Astrocyte (in vitro differentiated cells and primary cell): ENCODE results near the gene ADRB1. TPM values are rescaled to one million over a fixed set of nuclear protein-coding genes. Genes with fewer than 3 reads are reported as not detected.

Source experiments
- DNase-seq: peaks from one replicate; pipeline ENCODE4 v3.0.0-alpha.2; 2010; ENCODE audit warnings: low read depth
- FAIRE-seq: peaks from 2 replicates; lab custom pipeline; 2011; peaks lifted over from hg19 to GRCh38; lab: Jason Lieb, UNC
- H2AFZ ChIP-seq: 2 replicates; pipeline ENCODE4 v1.6.0; 2012; ENCODE audit warnings: low read depth, low read length, inconsistent platforms
- H3K27ac ChIP-seq: 2 replicates; pipeline ENCODE4 v1.5.1; 2011; ENCODE audit warnings: low read depth, low read length, inconsistent platforms
- H3K27me3 ChIP-seq: 2 replicates; pipeline ENCODE4 v1.6.0; 2011; ENCODE audit warnings: low read length, inconsistent platforms; ENCODE audit not compliant: insufficient read depth
- H3K36me3 ChIP-seq: 2 replicates; pipeline ENCODE4 v1.5.1; 2011; ENCODE audit warnings: low read length, inconsistent platforms; ENCODE audit not compliant: insufficient read depth
- H3K4me1 ChIP-seq: 2 replicates; pipeline ENCODE4 v1.5.1; 2011; ENCODE audit warnings: low read length, inconsistent platforms; ENCODE audit not compliant: insufficient read depth
- H3K4me2 ChIP-seq: 2 replicates; pipeline ENCODE4 v1.6.0; 2012; ENCODE audit warnings: low read length, inconsistent platforms
- H3K4me3 ChIP-seq: 2 replicates; pipeline ENCODE4 v1.5.1; 2011; ENCODE audit warnings: low read depth, mild to moderate bottlenecking, low read length, inconsistent platforms; ENCODE audit not compliant: insufficient read depth
- H3K79me2 ChIP-seq: 2 replicates; pipeline ENCODE4 v1.6.0; 2012; ENCODE audit warnings: mild to moderate bottlenecking, low read length, inconsistent platforms; ENCODE audit not compliant: insufficient read depth
- H3K9ac ChIP-seq: 2 replicates; pipeline ENCODE4 v1.6.0; 2012; ENCODE audit warnings: mild to moderate bottlenecking, low read length, inconsistent platforms
- H3K9me3 ChIP-seq: 2 replicates; pipeline ENCODE4 v1.5.1; 2012; ENCODE audit warnings: low read depth, mild to moderate bottlenecking, low read length, inconsistent platforms; ENCODE audit not compliant: insufficient read depth
- H4K20me1 ChIP-seq: 2 replicates; pipeline ENCODE4 v1.6.0; 2012; ENCODE audit warnings: low read length, inconsistent platforms; ENCODE audit not compliant: insufficient read depth
- H3K27ac Mint-ChIP-seq: one replicate; pipeline ENCODE4 v1.8.0; 2021; ENCODE audit warnings: mild to moderate bottlenecking, mixed read lengths; ENCODE audit not compliant: unreplicated experiment
- H3K27me3 Mint-ChIP-seq: one replicate; pipeline ENCODE4 v1.8.0; 2021; ENCODE audit warnings: low read depth, mixed read lengths; ENCODE audit not compliant: unreplicated experiment
- H3K36me3 Mint-ChIP-seq: one replicate; pipeline ENCODE4 v1.8.0; 2021; ENCODE audit warnings: low read depth, mixed read lengths; ENCODE audit not compliant: unreplicated experiment
- H3K4me1 Mint-ChIP-seq: one replicate; pipeline ENCODE4 v1.8.0; 2021; ENCODE audit warnings: low read depth, mixed read lengths; ENCODE audit not compliant: unreplicated experiment
- H3K4me3 Mint-ChIP-seq: one replicate; pipeline ENCODE4 v1.8.0; 2021; ENCODE audit warnings: mild to moderate bottlenecking, moderate library complexity, mixed read lengths; ENCODE audit not compliant: unreplicated experiment
- H3K9me3 Mint-ChIP-seq: one replicate; pipeline ENCODE4 v1.8.0; 2021; ENCODE audit warnings: mild to moderate bottlenecking, mixed read lengths; ENCODE audit not compliant: unreplicated experiment
- CTCF ChIP-seq: IDR thresholded peaks from 2 replicates; pipeline ENCODE4 v1.5.1; 2011; ENCODE audit warnings: low read depth, mild to moderate bottlenecking, inconsistent platforms, low read length, moderate library complexity; ENCODE audit not compliant: insufficient read depth
- EZH2 ChIP-seq: IDR thresholded peaks from 2 replicates; pipeline ENCODE4 v1.6.1; 2012; ENCODE audit warnings: mild to moderate bottlenecking, low read length, inconsistent platforms; ENCODE audit not compliant: insufficient read depth
- total RNA-seq: library from RNA; stranded (reverse); gene quantifications from 2 replicates; pipeline ENCODE4 v1.2.1, GENCODE V29; 2021

Gene ADRB1
- total RNA-seq, 1 donor from 2014 or later = 1.3 TPM

- DNase-seq (no peak), FAIRE-seq (no peak)
- Mint-ChIP-seq H3K27me3 (peaks cover 26% of the 10 kb centered on the region), H3K9me3 (peaks cover 3% of the 10 kb centered on the region), H3K27ac (no peak overlapping the region), H3K4me1 (no peaks in the 10 kb centered on the region), H3K4me3 (no peak overlapping the region), H3K36me3 (no peaks in the 10 kb centered on the region)
- Histone ChIP-seq H3K4me2 (no peak overlapping the region), H3K9ac (no peak overlapping the region), H3K36me3 (no peaks in the 10 kb centered on the region), H4K20me1 (no peaks in the 10 kb centered on the region), H3K9me3 (no peaks in the 10 kb centered on the region), H3K4me1 (no peaks in the 10 kb centered on the region), H3K27ac (no peak overlapping the region), H3K4me3 (no peak overlapping the region), H3K79me2 (no peaks in the 10 kb centered on the region), H3K27me3 (peaks cover 3% of the 10 kb centered on the region), H2AFZ (no peak overlapping the region)
- TF ChIP-seq CTCF = no peak
- TF ChIP-seq EZH2 = no peak
These were observed 34.7 kb downstream of the ADRB1 start for GRCh38 chr10:114078346-114078745.

- Histone ChIP-seq H3K27ac (no peak overlapping the region), H3K9me3 (no peaks in the 10 kb centered on the region), H3K4me1 (no peaks in the 10 kb centered on the region), H3K27me3 (no peaks in the 10 kb centered on the region), H3K79me2 (no peaks in the 10 kb centered on the region), H2AFZ (no peak overlapping the region), H3K4me2 (no peak overlapping the region), H3K9ac (no peak overlapping the region), H3K4me3 (no peak overlapping the region), H3K36me3 (no peaks in the 10 kb centered on the region), H4K20me1 (no peaks in the 10 kb centered on the region)
- Mint-ChIP-seq H3K27me3 (peaks cover 22% of the 10 kb centered on the region), H3K4me3 (no peak overlapping the region), H3K4me1 (no peaks in the 10 kb centered on the region), H3K9me3 (peaks cover 3% of the 10 kb centered on the region), H3K27ac (no peak overlapping the region), H3K36me3 (no peaks in the 10 kb centered on the region)
- TF ChIP-seq EZH2 = no peak
- TF ChIP-seq CTCF = no peak
- FAIRE-seq = no peak
- DNase-seq = no peak
These were observed 35.8 kb downstream of the ADRB1 start for GRCh38 chr10:114079421-114079820.

DNA sequence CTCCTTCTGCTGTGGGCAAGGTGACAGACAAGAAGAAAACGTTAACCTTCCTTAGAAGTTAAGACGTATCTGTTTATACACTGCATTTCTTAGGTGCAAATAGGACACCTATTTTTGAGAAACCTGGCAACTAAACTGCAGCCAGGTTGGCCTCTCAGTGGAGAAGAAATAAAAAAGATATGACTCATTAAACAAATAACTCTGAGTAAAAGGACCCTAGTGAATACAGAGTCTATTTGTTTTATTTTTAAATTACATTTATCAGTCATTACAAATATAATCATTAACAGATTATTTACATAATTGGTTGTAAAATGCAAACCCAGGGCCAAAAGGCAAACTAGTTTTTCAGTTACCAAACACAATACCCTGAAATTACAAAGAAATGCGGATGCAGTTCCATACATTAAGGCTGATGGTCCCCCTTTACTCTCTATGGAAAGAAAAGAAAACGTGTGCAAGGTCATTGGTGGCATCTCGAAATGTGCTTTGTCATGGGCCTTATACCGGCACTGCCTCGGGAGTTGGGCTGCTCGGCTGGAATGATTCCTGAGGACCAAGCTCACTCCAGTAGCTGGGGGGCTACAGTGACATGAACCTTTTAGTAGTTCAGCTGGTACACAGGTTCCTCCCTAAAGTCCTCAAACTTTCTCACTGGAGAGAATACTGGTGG, 38.4 kb downstream of the ADRB1 start:
- Histone ChIP-seq H3K79me2 (no peaks in the 10 kb centered on the region), H4K20me1 (no peaks in the 10 kb centered on the region), H3K9me3 (no peaks in the 10 kb centered on the region), H3K4me2 (no peak overlapping the region), H2AFZ (no peak overlapping the region), H3K4me1 (no peaks in the 10 kb centered on the region), H3K9ac (no peak overlapping the region), H3K27ac (no peak overlapping the region), H3K27me3 (no peaks in the 10 kb centered on the region), H3K4me3 (no peak overlapping the region), H3K36me3 (no peaks in the 10 kb centered on the region)
- FAIRE-seq (no peak), DNase-seq (no peak)
- H3K4me3 Mint-ChIP-seq = no peak overlapping the region
- no peak for TF ChIP-seq EZH2
- TF ChIP-seq CTCF = no peak
- H3K27ac Mint-ChIP-seq = no peak overlapping the region
- H3K27me3 Mint-ChIP-seq = peaks cover 37% of the 10 kb centered on the region
- H3K36me3 Mint-ChIP-seq = no peaks in the 10 kb centered on the region
- H3K9me3 Mint-ChIP-seq = peaks cover 3% of the 10 kb centered on the region
- no peaks in the 10 kb centered on the region for H3K4me1 Mint-ChIP-seq
